Putamen (tissue), 1 donor: ENCODE measurements around the gene PLN.

Experiments
- DNase-seq: peaks from one replicate; pipeline ENCODE4 v3.0.0-alpha.2; 2016; ENCODE audit warnings: low spot score

The PLN gene

DNA sequence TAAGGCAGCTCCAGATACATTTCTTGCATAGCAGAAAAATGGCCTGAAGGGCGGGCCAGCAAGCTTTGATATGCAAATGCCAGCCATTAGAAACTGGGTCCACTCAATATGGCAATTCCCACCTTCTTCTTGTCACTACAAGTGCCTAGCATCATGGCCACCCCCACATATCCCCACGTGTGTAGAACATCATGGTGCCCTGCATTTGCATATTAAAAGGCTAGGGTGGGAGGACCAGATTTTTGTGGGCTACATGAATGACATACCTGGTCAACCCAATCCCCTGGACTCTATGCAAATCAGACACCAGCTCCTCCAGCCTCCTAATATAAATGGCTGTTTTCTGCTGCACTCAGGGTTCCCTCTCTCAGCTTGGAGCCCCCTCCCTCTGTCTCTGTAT is 31.7 kb downstream of the PLN start:
- no peak for DNase-seq

DNA sequence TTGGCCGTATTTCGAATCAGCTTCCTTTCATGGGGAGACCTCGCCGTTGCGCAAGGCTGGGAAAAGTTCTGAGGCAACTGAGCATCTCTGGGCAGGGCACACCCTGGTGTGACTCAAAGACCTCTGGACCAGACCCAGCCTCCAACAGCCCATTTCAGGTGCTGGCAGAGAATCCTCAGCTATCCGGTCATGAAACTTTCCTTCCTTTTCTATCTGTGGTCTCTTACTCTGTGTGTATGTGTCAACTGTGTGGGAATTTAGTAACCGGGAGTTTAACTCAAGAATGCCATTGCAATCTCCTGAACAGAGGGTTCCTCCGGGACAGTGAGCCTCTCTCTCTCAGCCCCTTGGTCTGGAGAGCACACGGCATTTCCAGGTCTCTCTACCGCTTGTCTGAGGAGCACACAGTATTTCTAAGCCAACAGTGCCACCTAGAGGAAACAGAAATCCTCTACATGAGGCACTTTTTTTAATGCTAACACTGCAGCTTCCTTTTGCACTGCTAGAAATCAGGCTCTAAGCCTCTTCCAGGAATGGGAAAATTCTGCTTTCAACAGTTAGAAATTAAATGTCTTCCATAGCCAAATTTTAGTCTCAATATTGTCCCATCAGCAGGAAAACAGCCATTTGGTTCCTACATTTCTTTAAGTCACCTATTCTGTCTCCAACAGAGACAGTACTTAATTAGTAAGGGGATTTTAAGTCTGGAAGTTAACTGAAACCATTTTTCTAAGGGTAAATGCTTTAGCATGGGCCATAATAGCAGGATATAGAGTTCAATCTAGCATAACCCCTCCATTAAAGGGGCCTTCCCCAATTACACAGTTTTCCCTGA is 32.7 kb downstream of the PLN start:
- DNase-seq: peak; percentile 72

DNA sequence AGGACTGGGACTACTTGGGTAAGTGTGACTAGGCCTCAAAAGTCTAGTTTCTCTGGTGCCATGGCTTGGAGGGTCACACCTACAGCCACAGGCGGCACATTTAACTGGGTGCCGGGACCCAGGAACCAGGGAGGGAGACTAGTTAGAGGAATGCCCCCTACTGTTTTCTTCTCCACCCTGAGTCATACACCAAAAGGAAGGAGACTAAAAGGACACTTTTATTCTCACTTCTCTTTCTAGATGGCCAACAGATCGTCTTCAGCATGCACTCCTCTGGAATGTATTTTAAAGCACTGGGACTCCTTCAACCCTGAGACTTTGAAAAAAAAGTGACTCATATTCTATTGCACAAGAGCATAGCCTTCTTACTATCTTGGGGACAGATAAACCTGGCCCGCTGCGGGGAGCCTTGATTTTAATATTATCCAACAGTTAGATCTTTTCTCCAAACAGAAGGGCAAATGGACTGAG is 33.4 kb downstream of the PLN start:
- no peak for DNase-seq

DNA sequence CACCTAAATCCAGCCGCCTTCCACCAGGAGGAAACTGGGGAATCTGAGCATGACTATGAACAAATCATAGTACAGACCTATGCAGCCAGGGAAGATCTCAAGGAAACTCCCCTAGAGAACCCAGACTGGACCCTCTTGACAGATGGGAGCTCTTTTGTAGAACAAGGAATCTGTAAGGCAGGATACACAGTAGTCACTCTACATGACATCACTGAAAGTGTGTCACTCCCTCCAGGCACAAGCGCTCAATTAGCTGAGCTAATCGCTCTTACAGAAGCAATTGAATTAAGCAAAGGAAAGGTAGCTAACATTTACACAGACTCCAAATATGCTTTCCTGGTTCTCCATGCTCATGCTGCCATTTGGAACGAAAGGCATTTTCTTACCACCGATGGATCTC is 36.8 kb downstream of the PLN start:
- DNase-seq: no peak

DNA sequence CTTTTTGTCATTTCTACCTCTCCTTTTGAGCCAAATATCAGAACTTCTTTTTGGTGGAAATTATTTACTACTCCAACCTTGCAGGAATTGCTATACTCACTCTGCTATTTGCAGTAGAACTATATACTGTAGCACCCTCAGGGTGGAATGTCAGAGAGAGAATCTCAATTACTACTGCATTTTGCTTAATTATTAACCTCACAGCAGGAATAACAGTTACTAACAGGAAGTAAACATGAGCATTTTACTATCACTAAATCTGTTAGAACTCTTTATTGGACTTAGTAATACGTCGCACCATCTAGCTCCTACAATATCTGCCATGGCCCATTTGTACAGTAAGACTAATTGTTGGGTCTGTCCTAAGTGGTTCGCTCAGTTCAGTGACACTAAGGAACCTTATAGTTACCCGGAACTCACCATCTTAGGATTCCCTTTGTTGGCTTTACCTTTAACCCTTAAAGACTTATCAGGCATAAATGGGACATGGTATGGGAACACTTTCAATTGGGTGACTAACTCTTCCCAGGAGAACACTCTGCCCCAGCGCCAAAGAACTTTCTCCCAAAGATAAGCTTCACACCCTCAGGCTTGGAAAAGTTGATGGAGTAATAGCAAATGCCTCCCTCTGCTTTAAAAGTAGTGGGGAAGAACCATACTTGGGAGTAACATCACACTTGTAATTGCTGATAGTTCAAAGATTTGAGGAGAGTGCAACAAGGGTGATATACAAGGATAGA is 38.8 kb downstream of the PLN start:
- DNase-seq: no peak

- no peak for DNase-seq
These were observed 40.5 kb downstream of the PLN start for GRCh38 chr6:118588626-118589025.

DNA sequence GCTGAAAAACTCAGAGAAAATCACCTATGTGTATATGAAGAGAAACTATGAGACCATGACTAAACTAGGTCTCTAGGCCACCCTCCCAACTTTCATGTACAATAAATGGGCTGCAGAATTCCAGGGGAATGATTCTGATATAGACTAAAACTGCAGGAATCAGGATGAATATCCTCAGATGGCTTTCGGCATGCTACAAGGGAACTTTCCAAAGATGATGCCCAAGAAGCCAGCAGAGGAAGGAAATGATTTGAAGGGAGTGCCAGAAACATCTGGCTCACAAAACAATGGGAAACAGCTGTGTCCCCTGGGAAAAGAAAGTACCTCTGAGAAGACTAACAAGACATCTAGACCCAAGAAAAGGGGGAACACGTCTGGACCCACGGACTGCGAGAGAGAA is 41.1 kb downstream of the PLN start:
- no peak for DNase-seq

DNA sequence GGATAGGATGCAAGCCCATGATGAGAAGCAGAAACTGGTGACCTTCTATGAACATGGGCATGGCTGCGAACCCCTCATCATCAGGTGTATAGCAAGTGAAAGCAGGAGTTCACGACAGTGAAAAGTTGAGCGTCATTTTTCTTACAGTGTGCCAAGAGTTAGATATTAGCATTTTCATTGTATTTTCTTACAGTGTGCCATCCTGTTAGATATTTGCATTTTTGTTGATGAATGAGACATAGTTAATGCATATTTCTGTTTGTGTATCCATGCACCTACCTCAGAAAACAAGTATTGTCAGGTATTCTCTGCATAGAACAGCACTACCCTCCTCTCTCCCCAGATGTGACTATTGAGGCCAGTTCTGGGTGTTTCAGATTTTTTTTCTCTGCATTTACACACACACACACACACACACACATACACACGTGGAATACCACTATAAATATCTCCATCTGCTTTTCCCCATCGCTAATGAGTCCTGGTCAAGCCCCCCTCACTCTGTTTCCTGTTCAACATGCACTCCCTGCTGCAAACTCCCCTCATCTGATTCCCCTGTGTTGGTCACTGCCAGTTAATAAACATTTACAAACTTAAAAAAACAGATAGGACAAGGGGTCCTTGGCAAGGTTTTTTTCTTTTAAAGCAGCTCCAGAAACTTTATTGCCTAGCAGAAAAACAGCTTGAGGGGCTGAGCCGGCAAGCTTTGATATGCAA is 41.7 kb downstream of the PLN start:
- no peak for DNase-seq

DNA sequence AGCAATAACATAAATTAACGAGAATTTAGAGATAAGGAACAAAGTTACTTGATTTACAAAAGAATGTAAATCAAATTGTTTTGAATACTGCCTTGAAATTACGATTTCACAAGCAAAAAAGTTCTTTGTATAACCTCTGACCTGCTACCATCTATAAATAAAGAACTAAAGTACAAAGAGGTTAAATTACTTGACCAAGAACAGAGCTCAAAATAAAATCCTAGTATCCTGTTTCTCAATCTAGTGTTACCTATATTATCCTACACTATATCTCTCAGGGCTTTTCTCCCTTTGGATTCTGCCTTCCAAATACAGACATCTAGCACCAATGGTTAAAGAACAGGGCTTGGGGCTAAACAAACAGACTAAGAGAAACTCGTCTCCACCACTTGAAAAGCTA is 43.8 kb downstream of the PLN start:
- no peak for DNase-seq

DNA sequence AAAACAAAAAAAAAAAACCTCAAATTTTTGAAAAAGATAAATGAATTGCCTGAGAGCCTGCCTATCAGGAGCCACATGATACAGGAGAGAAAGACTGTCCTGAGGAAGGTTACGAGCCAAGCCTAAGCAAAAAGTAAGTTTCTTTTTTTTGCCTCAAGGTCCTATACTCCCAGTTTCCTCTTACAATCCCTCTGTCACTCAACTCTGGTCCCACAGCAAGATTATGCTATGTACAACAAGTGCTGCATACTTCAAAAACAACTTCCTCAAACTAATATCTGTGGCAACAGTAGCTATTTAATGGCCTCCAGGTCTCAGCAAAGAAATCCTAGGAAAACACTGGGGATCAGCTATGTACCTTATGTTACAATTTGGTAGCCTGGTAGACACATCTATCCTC is 46.8 kb downstream of the PLN start:
- DNase-seq: no peak

DNA sequence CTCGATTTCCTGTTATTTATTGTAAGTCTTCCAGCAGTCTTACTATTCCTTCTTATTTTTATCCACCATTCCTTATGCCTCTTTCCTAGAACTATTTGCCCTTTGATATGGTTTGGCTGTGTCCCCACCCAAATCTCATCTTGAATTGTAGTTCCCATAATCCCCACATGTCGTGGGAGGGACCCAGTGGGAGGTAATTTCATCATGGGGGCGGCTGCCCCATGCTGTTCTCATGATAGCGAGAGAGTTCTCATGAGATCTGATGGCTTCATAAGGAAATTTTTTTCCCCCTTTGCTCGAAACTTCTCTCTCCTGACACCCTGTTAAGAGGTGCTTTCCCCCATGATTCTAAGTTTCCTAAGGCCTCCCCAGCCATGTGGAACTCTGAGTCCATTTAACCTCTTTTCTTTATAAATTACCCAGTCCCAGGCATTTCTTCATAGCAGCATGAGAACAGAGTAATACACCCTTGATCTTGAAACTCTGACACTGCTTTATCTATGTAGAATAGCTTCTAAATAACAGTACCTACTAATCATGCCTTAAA is 48.8 kb downstream of the PLN start:
- DNase-seq: no peak

GRCh38 chr6:118597636-118598035 is 49.5 kb downstream of the PLN start:
- DNase-seq: no peak

DNA sequence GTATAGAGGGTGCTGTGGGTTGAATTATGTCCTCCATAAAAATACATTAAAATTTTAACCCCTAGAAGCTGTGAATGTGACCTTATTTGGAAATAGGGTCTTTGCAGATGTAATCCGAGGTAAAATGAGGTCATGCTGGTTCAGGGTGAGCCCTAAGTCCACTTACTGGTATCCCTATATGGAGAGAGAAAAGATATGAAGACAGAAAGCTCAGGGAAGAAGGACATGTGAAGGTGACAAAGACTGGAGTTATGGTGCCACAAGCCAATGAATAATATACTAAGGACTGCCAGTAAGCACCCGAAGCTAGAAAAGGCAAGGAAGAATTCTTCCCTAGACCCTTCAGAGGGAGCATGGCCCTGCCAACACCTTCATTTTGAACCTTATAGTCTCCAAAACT is 50.2 kb downstream of the PLN start:
- no peak for DNase-seq

GRCh38 chr6:118602300-118602699 is 54.2 kb downstream of the PLN start:
- no peak for DNase-seq

DNA sequence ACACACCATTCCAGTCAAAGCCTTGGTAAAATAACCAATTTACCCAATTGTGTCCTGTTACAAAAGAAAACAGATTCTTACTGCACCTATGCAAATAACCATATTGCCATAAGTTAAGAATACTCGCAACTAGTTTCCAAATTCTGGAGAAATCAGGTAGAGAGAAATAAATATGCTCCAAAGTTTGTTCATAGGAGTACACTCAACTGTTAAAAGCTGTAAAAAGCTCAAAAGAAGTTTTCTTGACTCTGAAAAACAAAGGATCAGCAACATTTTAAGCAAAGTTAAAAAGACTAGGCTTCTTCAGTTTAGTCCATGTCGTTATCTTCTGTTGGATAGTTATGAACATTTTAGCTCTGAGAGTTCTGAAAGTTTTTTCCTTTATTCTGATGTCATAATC is 55.3 kb downstream of the PLN start:
- no peak for DNase-seq

- DNase-seq: no peak
These were observed 58.2 kb downstream of the PLN start for GRCh38 chr6:118606268-118606667.

DNA sequence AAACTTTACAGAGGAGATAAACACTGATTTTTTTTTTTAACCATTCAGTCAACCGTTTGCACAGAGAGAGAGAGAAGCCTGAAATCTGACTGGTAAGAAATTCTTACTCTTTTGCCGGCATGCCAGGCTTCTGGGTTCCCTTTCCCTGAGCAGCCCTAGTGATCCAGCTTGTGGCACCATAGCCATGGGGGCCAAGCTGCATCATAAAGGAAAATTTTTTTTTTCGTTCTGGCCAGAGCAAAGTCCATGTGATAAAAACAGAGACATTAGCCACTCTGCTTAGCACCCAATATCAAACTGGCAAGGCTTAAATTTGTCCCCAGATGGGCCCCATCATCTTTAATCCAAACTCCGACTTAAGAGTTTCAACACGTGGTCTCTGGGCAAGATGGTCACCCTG is 58.8 kb downstream of the PLN start:
- no peak for DNase-seq
